Measurements from ENCODE around the gene TOMM34.
A peak's percentile ranks its signal among the peaks of the same experiment; 100 is the strongest.

The TOMM34 gene

GRCh38 chr20:44960103-44960852, at the start of gene TOMM34:
TOMM34 (minus strand) TSS chr20:44960397; CDS start chr20:44960333, 64 bp downstream.
- Histone ChIP-seq H3K4me1 (ENCODE audit: insufficient read depth, low read length) (peaks cover 10% of the 10 kb centered on the region), H3K36me3 (ENCODE audit: insufficient read depth, low read length) (peaks cover 7% of the 10 kb centered on the region; the same call in 1 of the 2 replicates), H3K9ac (ENCODE audit: low read depth, low read length) (peak within 1 kb of the TSS; percentile 74), H3K9me3 (ENCODE audit: control insufficient read depth, insufficient read depth, low read length) (no peaks in the 10 kb centered on the region)

- no peaks in the 10 kb centered on the region; the same call in 1 of the 2 replicates for H3K9me3 ChIP-seq (ENCODE audit: control insufficient read depth, insufficient read depth, low read length)
- peaks cover 3% of the 10 kb centered on the region; the same call in 1 of the 2 replicates for H3K4me1 ChIP-seq (ENCODE audit: insufficient read depth, low read length)
- H3K36me3 ChIP-seq (ENCODE audit: insufficient read depth, low read length): no peaks in the 10 kb centered on the region
- H3K9ac ChIP-seq (ENCODE audit: low read depth, low read length): no peak overlapping the region
Measured at GRCh38 chr20:45008521-45009049, 48.4 kb upstream of the TOMM34 start.

- H3K4me1 ChIP-seq (ENCODE audit: insufficient read depth, low read length): peaks cover 10% of the 10 kb centered on the region
- no peaks in the 10 kb centered on the region for H3K9me3 ChIP-seq (ENCODE audit: control insufficient read depth, insufficient read depth, low read length)
- H3K9ac ChIP-seq (ENCODE audit: low read depth, low read length): no peak overlapping the region
- peaks cover 12% of the 10 kb centered on the region for H3K36me3 ChIP-seq (ENCODE audit: insufficient read depth, low read length)
Measured at GRCh38 chr20:44997668-44998067, 37.5 kb upstream of the TOMM34 start.

GRCh38 chr20:44997171-44997570, 37.0 kb upstream of the TOMM34 start:
- Histone ChIP-seq H3K4me1 (ENCODE audit: insufficient read depth, low read length) (peaks cover 14% of the 10 kb centered on the region), H3K36me3 (ENCODE audit: insufficient read depth, low read length) (peaks cover 12% of the 10 kb centered on the region), H3K9me3 (ENCODE audit: control insufficient read depth, insufficient read depth, low read length) (no peaks in the 10 kb centered on the region), H3K9ac (ENCODE audit: low read depth, low read length) (no peak overlapping the region)

GRCh38 chr20:44993343-44993742, 33.1 kb upstream of the TOMM34 start:
- Histone ChIP-seq H3K36me3 (ENCODE audit: insufficient read depth, low read length) (peaks cover 4% of the 10 kb centered on the region), H3K4me1 (ENCODE audit: insufficient read depth, low read length) (peaks cover 26% of the 10 kb centered on the region)

GRCh38 chr20:44990957-44991356, 30.8 kb upstream of the TOMM34 start:
- Histone ChIP-seq H3K9me3 (ENCODE audit: control insufficient read depth, insufficient read depth, low read length) (no peaks in the 10 kb centered on the region), H3K36me3 (ENCODE audit: insufficient read depth, low read length) (no peaks in the 10 kb centered on the region), H3K4me1 (ENCODE audit: insufficient read depth, low read length) (peaks cover 26% of the 10 kb centered on the region), H3K9ac (ENCODE audit: low read depth, low read length) (no peak overlapping the region)

More at GRCh38 chr20:44993343-44993742, 33.1 kb upstream of the TOMM34 start:
- H3K9me3 ChIP-seq (ENCODE audit: control insufficient read depth, insufficient read depth, low read length): no peaks in the 10 kb centered on the region
- H3K9ac ChIP-seq (ENCODE audit: low read depth, low read length): no peak overlapping the region

- Histone ChIP-seq H3K4me1 (ENCODE audit: insufficient read depth, low read length) (peaks cover 26% of the 10 kb centered on the region), H3K9me3 (ENCODE audit: control insufficient read depth, insufficient read depth, low read length) (no peaks in the 10 kb centered on the region), H3K9ac (ENCODE audit: low read depth, low read length) (no peak overlapping the region), H3K36me3 (ENCODE audit: insufficient read depth, low read length) (no peaks in the 10 kb centered on the region)
Measured at GRCh38 chr20:44990425-44990824, 30.2 kb upstream of the TOMM34 start.

- Histone ChIP-seq H3K9ac (ENCODE audit: low read depth, low read length) (no peak overlapping the region), H3K36me3 (ENCODE audit: insufficient read depth, low read length) (peaks cover 2% of the 10 kb centered on the region; the same call in 1 of the 2 replicates), H3K4me1 (ENCODE audit: insufficient read depth, low read length) (peaks cover 18% of the 10 kb centered on the region), H3K9me3 (ENCODE audit: control insufficient read depth, insufficient read depth, low read length) (no peaks in the 10 kb centered on the region)
Measured at GRCh38 chr20:44988631-44989171, 28.5 kb upstream of the TOMM34 start.

GRCh38 chr20:44983093-44983674, 23.0 kb upstream of the TOMM34 start:
- H3K9ac ChIP-seq (ENCODE audit: low read depth, low read length): no peak overlapping the region
- no peaks in the 10 kb centered on the region for H3K9me3 ChIP-seq (ENCODE audit: control insufficient read depth, insufficient read depth, low read length)
- H3K4me1 ChIP-seq (ENCODE audit: insufficient read depth, low read length): no peaks in the 10 kb centered on the region
- peaks cover 17% of the 10 kb centered on the region for H3K36me3 ChIP-seq (ENCODE audit: insufficient read depth, low read length)

- no peaks in the 10 kb centered on the region for H3K4me1 ChIP-seq (ENCODE audit: insufficient read depth, low read length)
Measured at GRCh38 chr20:44981736-44982406, 21.7 kb upstream of the TOMM34 start.

GRCh38 chr20:44979090-44979621, 19.0 kb upstream of the TOMM34 start:
- Histone ChIP-seq H3K9ac (ENCODE audit: low read depth, low read length) (no peak overlapping the region), H3K36me3 (ENCODE audit: insufficient read depth, low read length) (peaks cover 29% of the 10 kb centered on the region), H3K9me3 (ENCODE audit: control insufficient read depth, insufficient read depth, low read length) (no peaks in the 10 kb centered on the region), H3K4me1 (ENCODE audit: insufficient read depth, low read length) (no peaks in the 10 kb centered on the region)

More at GRCh38 chr20:44981736-44982406, 21.7 kb upstream of the TOMM34 start:
- H3K9ac ChIP-seq (ENCODE audit: low read depth, low read length): no peak overlapping the region
- no peaks in the 10 kb centered on the region for H3K9me3 ChIP-seq (ENCODE audit: control insufficient read depth, insufficient read depth, low read length)
- H3K36me3 ChIP-seq (ENCODE audit: insufficient read depth, low read length): peaks cover 18% of the 10 kb centered on the region

GRCh38 chr20:44976698-44977097, 16.5 kb upstream of the TOMM34 start:
- H3K36me3 ChIP-seq (ENCODE audit: insufficient read depth, low read length): peaks cover 27% of the 10 kb centered on the region
- H3K4me1 ChIP-seq (ENCODE audit: insufficient read depth, low read length): no peaks in the 10 kb centered on the region
- H3K9me3 ChIP-seq (ENCODE audit: control insufficient read depth, insufficient read depth, low read length): no peaks in the 10 kb centered on the region
- H3K9ac ChIP-seq (ENCODE audit: low read depth, low read length): no peak overlapping the region

GRCh38 chr20:44973053-44973452, 12.9 kb upstream of the TOMM34 start:
- no peak overlapping the region for H3K9ac ChIP-seq (ENCODE audit: low read depth, low read length)
- no peaks in the 10 kb centered on the region for H3K9me3 ChIP-seq (ENCODE audit: control insufficient read depth, insufficient read depth, low read length)
- H3K36me3 ChIP-seq (ENCODE audit: insufficient read depth, low read length): peaks cover 22% of the 10 kb centered on the region
- H3K4me1 ChIP-seq (ENCODE audit: insufficient read depth, low read length): peaks cover 14% of the 10 kb centered on the region; the same call in 1 of the 2 replicates

- no peaks in the 10 kb centered on the region for H3K9me3 ChIP-seq (ENCODE audit: control insufficient read depth, insufficient read depth, low read length)
- H3K9ac ChIP-seq (ENCODE audit: low read depth, low read length): no peak overlapping the region
- H3K4me1 ChIP-seq (ENCODE audit: insufficient read depth, low read length): peaks cover 14% of the 10 kb centered on the region; the same call in 1 of the 2 replicates
- peaks cover 15% of the 10 kb centered on the region for H3K36me3 ChIP-seq (ENCODE audit: insufficient read depth, low read length)
Measured at GRCh38 chr20:44970243-44970757, 10.1 kb upstream of the TOMM34 start.

Data from ES-I3 (cell line).